NOMO-1 treated with dmso at 0.1 percent for 144 hours (cell line): ENCODE data around the gene KIAA1549.
"Not testable (repeated sequence)": the region's sequence is repeated elsewhere in the genome, so short reads cannot be mapped to it uniquely, and the experiment has no call there.

Experiments
- DNase-seq: peaks from one replicate; lab custom pipeline; 2025; ENCODE audit not compliant: unreplicated experiment; lab: John Stamatoyannopoulos, UW

Gene KIAA1549

GRCh38 chr7:138821912-138822311 lies 159.3 kb downstream of the KIAA1549 start:
- DNase-seq: no peak

- no peak for DNase-seq
These were observed 161.6 kb downstream of the KIAA1549 start for GRCh38 chr7:138819625-138820024.

- no peak for DNase-seq
These were observed 164.5 kb downstream of the KIAA1549 start for GRCh38 chr7:138816650-138817049.

GRCh38 chr7:138814816-138815332 lies 166.3 kb downstream of the KIAA1549 start:
- DNase-seq: no peak

GRCh38 chr7:138813945-138814344 lies 167.2 kb downstream of the KIAA1549 start:
- no peak for DNase-seq

- DNase-seq: not testable (repeated sequence)
These were observed 169.9 kb downstream of the KIAA1549 start for GRCh38 chr7:138811327-138811726.

GRCh38 chr7:138809346-138809745 lies 171.8 kb downstream of the KIAA1549 start:
- DNase-seq: no peak

- no peak for DNase-seq
These were observed 176.6 kb downstream of the KIAA1549 start for GRCh38 chr7:138804618-138805017.

- no peak for DNase-seq
These were observed 178.5 kb downstream of the KIAA1549 start for GRCh38 chr7:138802706-138803105.

GRCh38 chr7:138801256-138801655 lies 179.9 kb downstream of the KIAA1549 start:
- DNase-seq: no peak

GRCh38 chr7:138799336-138800000 lies 181.7 kb downstream of the KIAA1549 start:
- DNase-seq: no peak

GRCh38 chr7:138798836-138799235 lies 182.4 kb downstream of the KIAA1549 start:
- DNase-seq: no peak

- DNase-seq: no peak
These were observed 183.4 kb downstream of the KIAA1549 start, which contains the start of the genes ATP6V0A4 and TMEM213 for GRCh38 chr7:138797715-138798320. Gene ATP6V0A4 (minus strand): TSS chr7:138798196. CDS start chr7:138771247, 26,949 bp downstream. Gene TMEM213 (plus strand): TSS chr7:138797994. CDS start chr7:138798105, 111 bp downstream.

GRCh38 chr7:138797046-138797445 lies 184.1 kb downstream of the KIAA1549 start:
- not testable (repeated sequence) for DNase-seq

- DNase-seq: no peak
These were observed 185.1 kb downstream of the KIAA1549 start for GRCh38 chr7:138796038-138796615.

GRCh38 chr7:138785587-138786437 lies 195.4 kb downstream of the KIAA1549 start:
- no peak for DNase-seq

- no peak for DNase-seq
These were observed 196.5 kb downstream of the KIAA1549 start for GRCh38 chr7:138784692-138785091.
